Suppressor macrophage (primary cell): ENCODE results near the gene SLC30A7.
"Not testable (repeated sequence)": the region's sequence is repeated elsewhere in the genome, so short reads cannot be mapped to it uniquely, and the experiment has no call there.

Experiments
- DNase-seq, 4 experiments: peaks; one replicate each; pipeline ENCODE4 v3.0.0-alpha.2; 2020 to 2022

Gene SLC30A7

GRCh38 chr1:100891380-100891779, 4.5 kb upstream of the SLC30A7 start:
- DNase-seq, result no peak

GRCh38 chr1:100892554-100892953, 3.3 kb upstream of the SLC30A7 start:
- DNase-seq, result no peak

- DNase-seq, result no peak
These were observed 2.2 kb upstream of the SLC30A7 start for GRCh38 chr1:100893718-100894117.

DNA sequence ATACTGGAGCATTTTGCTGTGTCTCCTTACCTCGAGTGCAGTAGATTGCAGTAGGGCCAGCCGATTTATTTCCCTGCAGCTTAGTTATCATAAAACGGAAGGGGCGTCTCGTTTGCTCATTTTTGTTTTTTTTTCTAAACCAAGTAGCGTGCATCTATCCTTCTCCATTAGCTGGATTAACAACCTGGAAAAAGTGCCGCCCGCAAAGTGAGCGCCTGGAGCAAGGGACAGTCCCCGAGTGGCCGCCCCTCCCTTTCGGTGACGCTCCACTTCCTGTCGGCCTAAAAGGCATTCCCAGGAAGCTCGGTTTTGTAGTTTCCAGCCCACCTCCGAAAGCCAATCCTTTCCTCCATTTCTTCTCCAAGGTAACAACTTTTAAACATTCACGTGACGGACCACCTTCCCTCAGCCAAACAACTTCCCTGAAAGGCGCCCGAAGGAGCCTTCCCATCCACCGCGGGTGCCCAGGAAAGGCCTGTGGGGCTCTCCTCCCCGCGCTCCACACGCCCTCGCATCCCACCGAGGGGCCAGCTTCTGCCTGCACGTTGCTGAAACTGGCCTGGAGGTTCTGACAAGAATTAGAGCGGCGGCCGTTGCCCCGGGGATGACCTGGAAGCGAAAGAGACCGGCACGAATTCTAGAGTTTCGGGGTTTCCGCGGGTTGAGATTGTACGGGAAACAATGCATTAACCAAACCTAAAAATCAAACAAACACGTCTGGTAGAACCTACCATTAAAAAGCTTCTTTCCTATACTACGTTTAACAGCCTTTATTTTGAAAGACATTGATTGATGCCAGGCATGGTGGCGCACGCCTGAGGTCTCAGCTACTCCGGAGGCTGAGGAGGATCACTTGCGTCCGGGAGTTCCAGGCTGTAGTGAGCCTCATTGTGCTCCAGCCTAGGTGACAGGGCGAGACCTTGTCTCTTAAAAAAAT, 1.0 kb upstream of the SLC30A7 start, which contains the start of gene EXTL2:
Gene EXTL2, minus strand, starts transcription at position 240 of the 937 bp plus-strand sequence. CDS start 6,085 bp downstream, outside the sequence.
- DNase-seq, result peak; percentile 68 to 85 (median 76)

DNA sequence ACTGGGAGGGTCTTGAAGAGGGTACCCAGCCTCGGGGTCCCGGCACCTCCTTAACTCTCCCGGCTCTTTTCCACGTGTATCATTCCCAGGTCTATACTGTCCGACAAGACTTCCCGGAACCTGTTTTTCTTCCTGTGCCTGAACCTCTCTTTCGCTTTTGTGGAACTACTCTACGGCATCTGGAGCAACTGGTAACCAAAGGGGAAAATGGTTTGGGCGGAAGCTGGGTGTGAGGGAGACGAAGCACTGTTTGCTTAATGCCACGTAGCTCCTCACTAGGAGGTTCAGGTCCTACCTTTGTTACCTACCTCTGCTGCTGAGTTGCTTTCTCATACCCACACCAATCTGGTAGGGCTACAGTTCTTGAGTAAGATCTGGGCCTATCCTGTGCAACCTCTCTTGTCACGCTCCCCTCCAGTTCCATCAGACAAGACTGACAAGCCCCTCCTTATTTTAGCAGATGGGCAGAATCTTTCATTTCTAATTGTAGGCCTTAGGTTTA, 642 bp downstream of the SLC30A7 start:
- DNase-seq, result peak; percentile 54 to 66 (median 61)

GRCh38 chr1:100902365-100902764, 6.5 kb downstream of the SLC30A7 start:
- DNase-seq, result no peak

GRCh38 chr1:100903777-100904176, 7.9 kb downstream of the SLC30A7 start:
- no peak for DNase-seq

DNA sequence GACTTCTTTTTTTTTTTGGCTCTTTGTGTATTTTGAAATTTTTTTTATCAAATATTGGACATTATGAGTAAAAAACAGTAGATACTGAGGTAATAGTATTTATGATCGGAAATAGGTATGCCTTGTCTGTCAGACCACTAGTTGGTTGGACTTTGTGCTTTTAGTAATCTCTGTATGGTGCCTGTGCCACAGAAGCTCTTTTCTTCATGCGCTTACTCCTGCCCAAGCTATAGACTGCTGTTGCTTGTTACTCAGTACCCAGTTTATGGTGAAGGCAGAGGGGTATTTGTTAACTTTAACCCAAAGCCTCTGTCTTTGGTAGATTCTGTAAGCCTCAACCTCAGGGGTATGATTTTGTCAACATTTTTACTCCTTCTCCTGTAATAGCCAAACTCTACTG, 8.6 kb downstream of the SLC30A7 start:
- DNase-seq, result no peak

DNA sequence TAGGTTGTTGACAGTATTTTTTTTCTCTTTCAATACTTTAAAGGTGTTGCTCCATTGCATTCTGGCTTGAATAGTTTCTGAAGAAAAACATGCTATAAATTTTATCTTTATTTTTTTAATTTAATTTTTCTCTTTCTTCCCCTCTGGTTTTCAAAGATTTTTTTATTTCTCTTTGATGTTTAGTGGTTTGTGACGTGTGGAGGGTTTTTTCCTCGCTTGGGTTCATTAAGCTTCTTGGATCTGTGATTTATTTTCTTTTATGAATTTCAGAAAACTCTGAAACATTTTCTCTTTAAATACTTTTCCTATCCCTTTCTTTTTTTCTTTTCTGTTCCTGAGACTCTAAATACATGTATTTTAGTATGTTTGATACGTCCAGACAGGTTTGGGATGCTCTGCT, 9.3 kb downstream of the SLC30A7 start:
- DNase-seq, result no peak

DNA sequence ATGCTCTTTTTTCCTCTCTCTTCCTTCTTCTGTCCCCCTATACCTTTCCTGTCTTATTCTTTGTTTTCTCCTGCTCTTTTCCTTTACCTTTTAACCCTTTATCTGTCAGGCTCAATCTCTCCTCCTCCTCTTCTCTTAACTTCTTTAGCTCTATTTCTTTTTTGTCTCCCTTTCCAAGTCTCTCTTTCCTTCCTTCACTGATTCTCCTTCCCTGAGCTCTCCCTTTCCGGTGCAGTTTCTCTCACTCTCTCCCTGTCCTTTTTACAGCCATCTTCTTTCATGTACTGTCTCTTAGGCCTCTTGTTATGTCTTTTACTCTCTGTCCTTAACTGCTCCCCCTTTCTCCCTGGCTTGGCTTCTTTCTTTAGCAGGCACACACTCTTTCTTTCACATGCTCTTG, 12.0 kb downstream of the SLC30A7 start:
- no peak for DNase-seq

DNA sequence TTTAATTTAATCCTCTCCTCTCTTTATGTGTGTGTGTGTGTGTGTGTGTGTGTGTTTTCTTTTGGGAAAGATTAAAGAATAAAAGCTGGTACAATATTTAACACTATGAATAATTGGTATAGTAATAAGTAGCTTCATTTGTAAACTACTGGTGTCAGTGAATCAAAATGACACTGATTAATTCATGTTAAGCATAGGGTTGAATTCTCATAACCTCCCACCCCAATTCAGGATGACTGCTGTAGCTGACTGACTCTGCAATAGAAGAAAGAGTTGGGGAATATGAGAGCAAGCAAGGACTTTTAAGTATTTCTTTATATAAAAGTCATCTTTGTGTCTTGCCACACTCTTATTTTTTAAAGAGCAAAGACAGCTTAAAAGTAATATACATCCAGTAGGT, 13.1 kb downstream of the SLC30A7 start:
- no peak for DNase-seq

GRCh38 chr1:100912019-100912418, 16.1 kb downstream of the SLC30A7 start:
- no peak for DNase-seq

GRCh38 chr1:100921110-100921706, 25.3 kb downstream of the SLC30A7 start:
- peak; percentile 3 to 82 (median 74) for DNase-seq

DNA sequence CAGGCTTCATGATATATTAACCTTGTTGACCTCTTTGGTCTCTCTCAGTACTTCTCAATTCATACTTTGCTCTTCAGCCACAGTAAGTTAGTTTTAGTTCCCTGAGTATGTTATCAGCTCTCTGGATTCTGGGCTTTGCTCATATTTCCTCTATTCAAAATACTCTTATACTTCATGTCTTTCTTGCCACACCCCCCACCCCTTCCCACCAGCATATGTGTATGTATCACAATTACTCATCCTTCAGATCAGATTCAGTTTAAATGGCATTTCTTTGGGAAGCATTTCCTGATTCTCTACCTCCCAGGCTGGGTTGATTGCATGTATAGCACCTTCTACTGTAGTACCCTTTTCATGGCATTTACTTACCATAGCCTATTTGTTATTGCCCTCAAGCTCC, 28.3 kb downstream of the SLC30A7 start:
- no peak for DNase-seq

DNA sequence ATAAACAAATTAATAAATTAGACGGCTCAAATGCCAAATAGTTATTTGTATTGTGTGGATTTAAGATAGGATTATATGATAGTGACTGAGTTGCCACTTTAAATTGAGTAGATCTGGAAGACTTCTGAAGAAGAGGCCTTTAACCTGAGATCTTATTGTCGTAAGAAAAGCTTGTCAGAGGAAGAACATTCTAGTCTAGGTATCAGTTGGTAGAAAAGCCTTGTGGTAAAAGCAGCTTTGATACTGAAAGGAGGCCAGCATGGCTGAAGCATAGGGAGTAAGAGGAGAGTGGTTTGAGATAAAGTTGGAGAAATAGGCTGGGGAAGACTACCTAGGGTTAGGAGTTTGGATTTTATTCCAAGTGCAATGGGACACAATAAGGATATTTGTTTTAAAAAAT, 29.1 kb downstream of the SLC30A7 start:
- DNase-seq, result no peak

GRCh38 chr1:100926240-100926639, 30.4 kb downstream of the SLC30A7 start:
- DNase-seq, result no peak

DNA sequence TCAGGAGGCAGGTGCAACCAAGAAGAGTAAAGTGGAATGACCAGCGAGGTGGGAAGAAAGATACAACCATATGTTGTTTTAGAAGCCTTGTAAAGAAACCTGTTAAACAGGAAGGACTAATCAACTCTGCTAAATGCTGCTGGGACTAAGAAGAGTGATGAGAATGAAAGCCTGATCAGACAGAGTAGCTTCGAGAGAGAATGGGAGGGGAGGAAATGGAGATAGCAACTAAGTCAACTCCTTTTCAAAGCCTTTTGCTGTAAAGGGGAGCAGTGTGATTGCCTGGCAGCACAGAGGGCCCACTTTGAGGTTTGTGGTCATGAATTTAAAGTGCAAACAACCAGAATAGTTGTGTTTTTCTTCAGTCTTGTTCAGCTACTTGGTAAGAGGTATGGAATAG, 31.4 kb downstream of the SLC30A7 start:
- DNase-seq, result no peak

GRCh38 chr1:100928128-100928527, 32.2 kb downstream of the SLC30A7 start:
- peak in 1 of 4 experiments; percentile 3 for DNase-seq

DNA sequence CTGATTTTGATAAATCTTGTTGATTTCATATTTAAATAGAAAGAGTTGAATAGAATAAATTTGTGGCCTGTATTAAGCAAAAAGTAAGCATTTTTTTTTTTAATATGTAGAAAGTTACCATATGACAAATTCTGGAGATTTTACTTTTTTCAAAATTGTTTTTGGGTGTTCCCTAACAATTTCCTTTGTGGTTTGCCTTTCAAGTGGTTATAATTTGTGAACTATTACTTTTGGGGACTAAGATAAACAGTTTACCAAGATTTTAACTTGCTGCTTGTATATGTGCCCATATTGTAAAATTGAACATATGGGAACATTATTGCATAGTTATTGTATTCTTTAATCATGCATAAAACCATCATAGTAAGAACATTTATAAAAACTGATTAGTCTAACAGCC, 34.6 kb downstream of the SLC30A7 start:
- DNase-seq, result no peak

GRCh38 chr1:100931716-100932115, 35.8 kb downstream of the SLC30A7 start:
- no peak for DNase-seq

GRCh38 chr1:100933555-100933954, 37.7 kb downstream of the SLC30A7 start:
- DNase-seq, result not testable (repeated sequence)

DNA sequence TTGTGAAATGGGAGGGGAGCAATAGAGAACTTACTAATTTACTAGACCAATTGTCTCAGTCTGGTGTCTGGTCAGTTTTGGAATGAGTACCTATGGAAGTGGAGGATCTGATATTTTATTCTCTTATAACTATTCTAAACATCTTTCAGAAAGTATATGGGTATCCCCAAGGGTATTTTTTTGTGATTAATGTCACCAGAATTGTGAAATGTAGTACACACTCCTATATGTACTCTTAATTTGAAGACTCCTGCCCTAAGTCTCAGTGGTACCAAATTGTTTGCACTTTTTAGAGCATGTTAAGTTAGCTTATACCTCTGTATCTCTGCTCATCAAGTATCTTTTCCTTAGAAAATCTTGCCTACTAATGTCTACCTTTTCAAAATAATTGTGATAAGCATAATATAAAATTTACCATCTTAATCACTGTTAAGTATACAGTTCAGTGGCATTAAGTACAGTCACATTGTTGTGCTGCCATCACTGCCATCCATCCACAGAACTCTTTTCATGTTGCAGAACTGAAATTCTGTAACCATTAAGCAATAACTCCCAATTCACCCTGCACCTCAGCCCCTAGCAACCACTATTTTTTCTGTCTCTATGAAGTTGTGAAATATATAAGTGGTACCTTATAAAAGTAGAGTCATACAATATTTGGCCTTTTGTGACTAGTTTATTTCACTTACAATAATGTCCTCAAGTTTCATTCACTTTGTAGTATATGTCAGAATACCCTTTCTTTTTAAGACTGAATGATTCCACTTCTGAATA, 40.5 kb downstream of the SLC30A7 start:
- DNase-seq, result no peak

- no peak for DNase-seq
These were observed 45.2 kb downstream of the SLC30A7 start for GRCh38 chr1:100941098-100941527.
